GM21528 (cell line): ENCODE data around the gene KLC4.

Experiments
- ATAC-seq: cut with Tn5 transposase; IDR thresholded peaks from one replicate; pipeline ENCODE4 v1.9.1; 2021; ENCODE audit warnings: mild to moderate bottlenecking, moderate library complexity; ENCODE audit not compliant: unreplicated experiment, low FRiP score

Gene KLC4

GRCh38 chr6:43120944-43121913 lies 61.8 kb downstream of the KLC4 start:
- ATAC-seq: no peak

- ATAC-seq: no peak
Measured at GRCh38 chr6:43122146-43122545, 62.7 kb downstream of the KLC4 start.

GRCh38 chr6:43123461-43124314 lies 64.3 kb downstream of the KLC4 start:
- ATAC-seq: no peak

- no peak for ATAC-seq
Measured at GRCh38 chr6:43124481-43124880, 65.0 kb downstream of the KLC4 start.
